ENCODE results near the gene LURAP1L. TPM values are rescaled to one million over a fixed set of nuclear protein-coding genes. Genes with fewer than 3 reads are reported as not detected.

Gene LURAP1L
- total RNA-seq, 1 experiment from 2014 or later = 0.13 TPM

GRCh38 chr9:12777121-12778022 lies 2.6 kb downstream of the LURAP1L start:
- Histone ChIP-seq H2BK15ac (ENCODE audit: low read depth, low read length) (no peak overlapping the region), H2BK12ac (ENCODE audit: insufficient read length, low read depth, low read length) (no peak overlapping the region), H4K5ac (ENCODE audit: insufficient read length, low read depth, low read length) (no peak overlapping the region), H3K56ac (ENCODE audit: insufficient read length, low read depth, low read length) (no peak overlapping the region), H3K18ac (ENCODE audit: insufficient read length, low read depth, low read length) (no peak overlapping the region), H3K79me2 (ENCODE audit: insufficient read depth, low read length) (no peaks in the 10 kb centered on the region), H2AK5ac (ENCODE audit: insufficient read length, low read length) (no peak overlapping the region), H2BK5ac (ENCODE audit: insufficient read length, low read length) (no peak overlapping the region), H3K79me1 (ENCODE audit: insufficient read depth, low read depth, low read length, poor library complexity, severe bottlenecking) (no peaks in the 10 kb centered on the region), H3T11ph (ENCODE audit: low read length) (no peak overlapping the region), H3K4me2 (ENCODE audit: insufficient read depth, insufficient read length, low read length) (no peak overlapping the region), H4K20me1 (ENCODE audit: control insufficient read depth, insufficient read depth, insufficient read length) (no peaks in the 10 kb centered on the region), H4K8ac (replicated peaks; ENCODE audit: insufficient read length, low read depth, low read length) (no peak overlapping the region), H3K9me3 (ENCODE audit: control insufficient read depth, low read depth, low read length) (no peaks in the 10 kb centered on the region), H4K91ac (ENCODE audit: insufficient read length, low read depth, low read length) (no peak overlapping the region), H3K4ac (ENCODE audit: low read depth, low read length) (no peak overlapping the region), H3K27me3 (ENCODE audit: insufficient read depth, low read length) (no peaks in the 10 kb centered on the region), H3K14ac (ENCODE audit: insufficient read depth, low read length) (no peak overlapping the region), H2AFZ (ENCODE audit: low read length) (no peak overlapping the region), H3K27ac (ENCODE audit: insufficient read length, low read depth, low read length) (no peak overlapping the region), H2BK20ac (ENCODE audit: low read depth, low read length, poor library complexity, severe bottlenecking) (no peak overlapping the region), H2BK120ac (ENCODE audit: low read depth, low read length, poor library complexity, severe bottlenecking) (no peak overlapping the region), H3K23me2 (ENCODE audit: insufficient read length, low read depth, low read length, poor library complexity, severe bottlenecking) (peaks cover 15% of the 10 kb centered on the region), H3K9ac (ENCODE audit: extremely low read depth, insufficient read length, low read length) (no peak overlapping the region), H3K4me1 (ENCODE audit: insufficient read depth, low read length) (no peaks in the 10 kb centered on the region), H3K23ac (ENCODE audit: insufficient read length, low read depth, low read length) (no peak overlapping the region)
- Mint-ChIP-seq H3K4me1 (peaks cover 6 to 12% of the 10 kb centered on the region in 2 experiments; a peak in 3 of 4 replicates), H3K4me3 (no peak overlapping the region), H3K9me3 (no peaks in the 10 kb centered on the region; a peak in 1 of 5 replicates), H3K36me3 (ENCODE audit: insufficient read depth in 1 of 3, low read depth in 3 of 3) (no peaks in the 10 kb centered on the region), H3K27ac (no peak overlapping the region), H3K27me3 (ENCODE audit: low read depth) (peaks cover 27% of the 10 kb centered on the region)
- no peak for TF ChIP-seq CTCF (conservative IDR thresholded peaks at IDR 0.05)
- no CpG with 5 or more reads among the region's 7 CpGs for WGBS (ENCODE audit: extremely low coverage, insufficient read length, low lambda C conversion rate)
- DNase-seq = no peak

Data from H9 (cell line).